Measurements from ENCODE around the gene EPHB2.

The EPHB2 gene

DNA sequence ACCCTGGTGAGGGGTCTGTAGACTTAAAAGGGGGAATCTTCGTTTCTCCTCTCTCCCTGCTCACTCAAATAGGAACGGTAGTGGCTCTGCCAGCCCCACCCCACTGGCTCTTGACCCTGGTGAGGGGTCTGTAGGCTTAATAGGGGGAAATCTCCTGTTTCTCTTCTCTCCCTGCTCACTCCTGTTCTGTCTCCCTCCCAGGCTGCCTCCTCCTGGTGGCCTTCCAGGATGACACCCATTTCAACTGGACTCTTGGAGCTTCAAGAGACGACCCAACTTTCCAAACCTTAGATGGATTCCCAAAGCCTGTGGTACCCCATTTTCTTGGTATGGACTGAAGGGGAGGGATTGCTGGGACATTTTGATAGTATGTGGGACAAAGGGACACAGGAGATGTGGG is 1.4 kb upstream of the EPHB2 start:
- no peaks in the 10 kb centered on the region for H3K36me3 ChIP-seq (ENCODE audit: control insufficient read depth, insufficient read depth, low read length)
- no peak overlapping the region for H3K27ac ChIP-seq (ENCODE audit: low read depth, low read length)
- peaks cover 9% of the 10 kb centered on the region; the same call in 1 of the 2 replicates for H3K4me1 ChIP-seq (ENCODE audit: control insufficient read depth, insufficient read depth, low read length)
- H3K27me3 ChIP-seq (ENCODE audit: control insufficient read depth, insufficient read depth, low read length): peaks cover 37% of the 10 kb centered on the region
- H3K9me3 ChIP-seq (ENCODE audit: control insufficient read depth, insufficient read depth, low read depth, low read length): no peaks in the 10 kb centered on the region
- no peak overlapping the region for H3K4me3 ChIP-seq (ENCODE audit: low read depth, low read length)
- H3K9ac ChIP-seq (ENCODE audit: low read length): no peak overlapping the region

DNA sequence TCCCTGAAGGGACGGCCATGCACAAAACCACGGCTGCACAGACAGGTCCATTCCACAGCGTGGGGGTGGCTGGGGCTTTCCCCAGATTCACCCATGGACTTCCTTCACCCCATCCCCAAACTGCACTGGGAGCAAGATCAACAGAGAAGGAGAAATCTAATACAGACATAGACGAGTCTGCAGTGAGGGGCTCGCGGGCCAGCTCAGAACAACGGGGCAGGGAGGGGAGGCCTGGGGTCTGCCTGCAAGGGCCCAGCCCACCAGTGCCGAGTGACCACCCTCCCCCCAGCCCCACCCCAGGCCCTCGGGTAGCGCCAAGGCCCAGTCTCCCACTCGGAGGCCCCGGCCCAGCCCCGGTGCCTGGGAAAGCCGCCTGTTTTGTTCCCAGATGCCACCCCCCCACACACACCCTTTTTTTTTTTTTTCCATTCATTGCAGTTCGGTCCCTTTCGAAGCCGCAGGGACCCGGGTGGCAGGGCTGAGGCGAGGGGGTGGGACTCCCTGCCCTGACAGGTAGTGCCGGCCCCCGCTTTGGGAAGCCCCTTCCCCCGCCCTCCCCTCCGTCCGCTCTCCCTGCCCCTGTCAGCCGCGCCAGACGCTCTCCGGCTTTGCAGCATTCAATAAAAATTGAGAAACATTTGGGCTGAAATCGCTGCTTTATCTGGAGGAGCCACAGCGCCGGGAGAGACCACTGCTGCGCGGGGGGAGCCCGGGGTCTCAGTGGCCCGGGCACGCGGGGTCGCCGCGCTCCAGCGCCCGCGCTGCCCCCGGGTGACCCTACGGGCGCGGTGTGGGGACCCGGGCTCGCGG is 543 bp upstream of the EPHB2 start:
- Histone ChIP-seq H3K9ac (ENCODE audit: low read length) (no peak overlapping the region), H3K27ac (ENCODE audit: low read depth, low read length) (no peak overlapping the region), H3K4me3 (ENCODE audit: low read depth, low read length) (peak overlapping the region; percentile 49), H3K4me1 (ENCODE audit: control insufficient read depth, insufficient read depth, low read length) (peaks cover 9% of the 10 kb centered on the region; the same call in 1 of the 2 replicates), H3K27me3 (ENCODE audit: control insufficient read depth, insufficient read depth, low read length) (peaks cover 43% of the 10 kb centered on the region), H3K36me3 (ENCODE audit: control insufficient read depth, insufficient read depth, low read length) (no peaks in the 10 kb centered on the region), H3K9me3 (ENCODE audit: control insufficient read depth, insufficient read depth, low read depth, low read length) (no peaks in the 10 kb centered on the region)

DNA sequence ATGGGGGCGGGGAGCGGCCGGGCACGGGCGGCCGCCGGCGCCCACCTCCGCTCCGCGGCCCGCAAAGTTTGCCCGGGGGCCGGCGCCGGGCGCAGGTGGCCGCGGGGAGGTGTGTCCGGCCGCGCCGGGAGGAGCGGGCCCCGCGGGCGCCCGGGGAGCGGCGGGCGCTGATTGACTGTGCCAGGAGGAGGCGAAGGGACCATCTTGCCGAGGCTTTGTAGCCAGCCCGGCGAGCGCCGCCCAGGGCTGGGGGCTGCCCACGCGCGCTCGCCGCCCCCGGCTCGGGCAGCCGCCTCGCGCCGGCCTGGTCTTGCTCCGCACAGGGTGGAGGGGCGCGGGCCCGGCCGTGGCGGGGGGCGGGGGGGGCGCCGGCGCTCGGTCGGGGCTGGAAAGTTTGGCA is 432 bp downstream of the EPHB2 start:
- Histone ChIP-seq H3K4me1 (ENCODE audit: control insufficient read depth, insufficient read depth, low read length) (peaks cover 9% of the 10 kb centered on the region; the same call in 1 of the 2 replicates), H3K9ac (ENCODE audit: low read length) (no peak overlapping the region), H3K27me3 (ENCODE audit: control insufficient read depth, insufficient read depth, low read length) (peaks cover 43% of the 10 kb centered on the region), H3K27ac (ENCODE audit: low read depth, low read length) (no peak overlapping the region), H3K9me3 (ENCODE audit: control insufficient read depth, insufficient read depth, low read depth, low read length) (no peaks in the 10 kb centered on the region), H3K36me3 (ENCODE audit: control insufficient read depth, insufficient read depth, low read length) (no peaks in the 10 kb centered on the region), H3K4me3 (ENCODE audit: low read depth, low read length) (peak overlapping the region; percentile 59; the same call in 1 of the 2 replicates)

DNA sequence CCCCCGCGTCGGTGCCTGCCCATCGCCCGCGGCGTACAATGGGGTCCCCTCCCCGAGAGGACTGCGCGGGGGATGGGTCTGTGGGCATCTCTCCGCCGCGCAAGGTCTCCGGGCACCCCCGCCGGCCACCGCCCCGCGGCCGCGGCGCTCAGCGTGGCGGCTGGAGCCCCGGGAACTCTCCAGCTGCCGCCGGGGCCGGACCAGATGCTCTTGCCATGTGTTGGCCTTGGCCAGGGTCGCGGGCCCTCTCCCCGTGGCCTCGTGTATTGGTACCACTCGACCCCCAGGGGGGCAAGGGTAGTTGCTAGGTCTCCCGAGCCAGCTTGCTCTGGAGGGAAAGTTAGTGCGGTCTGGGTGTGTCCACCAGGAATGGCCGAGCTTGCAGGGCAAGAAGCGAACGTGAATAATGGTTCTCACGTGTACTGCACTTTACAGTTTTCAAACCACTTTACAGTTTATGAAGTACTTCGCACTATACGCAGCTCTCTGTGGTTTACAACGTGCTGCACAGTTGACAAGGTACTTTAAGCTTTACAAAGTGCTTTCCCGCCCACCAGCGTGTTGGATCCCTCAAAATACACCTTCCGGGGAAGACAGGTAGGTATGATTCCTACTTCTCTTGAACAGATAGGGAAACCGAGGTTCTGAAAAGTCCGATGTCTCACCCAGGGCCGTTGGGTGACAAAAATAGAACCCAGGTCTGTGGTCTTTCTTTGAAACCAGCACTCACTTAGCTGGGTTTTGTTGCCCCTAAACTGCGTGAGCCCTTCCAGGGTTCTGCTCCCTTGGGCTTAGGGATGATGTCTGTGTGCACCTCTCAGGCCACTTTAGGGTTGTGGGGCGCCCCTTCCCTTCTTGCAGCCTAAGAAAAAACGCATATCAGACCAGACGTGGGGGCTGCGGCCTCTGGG is 1.2 kb downstream of the EPHB2 start:
- Histone ChIP-seq H3K9ac (ENCODE audit: low read length) (no peak overlapping the region), H3K27ac (ENCODE audit: low read depth, low read length) (no peak overlapping the region), H3K9me3 (ENCODE audit: control insufficient read depth, insufficient read depth, low read depth, low read length) (no peaks in the 10 kb centered on the region), H3K36me3 (ENCODE audit: control insufficient read depth, insufficient read depth, low read length) (no peaks in the 10 kb centered on the region), H3K4me1 (ENCODE audit: control insufficient read depth, insufficient read depth, low read length) (peaks cover 14% of the 10 kb centered on the region; the same call in 1 of the 2 replicates), H3K4me3 (ENCODE audit: low read depth, low read length) (peak overlapping the region; percentile 59), H3K27me3 (ENCODE audit: control insufficient read depth, insufficient read depth, low read length) (peaks cover 43% of the 10 kb centered on the region)

DNA sequence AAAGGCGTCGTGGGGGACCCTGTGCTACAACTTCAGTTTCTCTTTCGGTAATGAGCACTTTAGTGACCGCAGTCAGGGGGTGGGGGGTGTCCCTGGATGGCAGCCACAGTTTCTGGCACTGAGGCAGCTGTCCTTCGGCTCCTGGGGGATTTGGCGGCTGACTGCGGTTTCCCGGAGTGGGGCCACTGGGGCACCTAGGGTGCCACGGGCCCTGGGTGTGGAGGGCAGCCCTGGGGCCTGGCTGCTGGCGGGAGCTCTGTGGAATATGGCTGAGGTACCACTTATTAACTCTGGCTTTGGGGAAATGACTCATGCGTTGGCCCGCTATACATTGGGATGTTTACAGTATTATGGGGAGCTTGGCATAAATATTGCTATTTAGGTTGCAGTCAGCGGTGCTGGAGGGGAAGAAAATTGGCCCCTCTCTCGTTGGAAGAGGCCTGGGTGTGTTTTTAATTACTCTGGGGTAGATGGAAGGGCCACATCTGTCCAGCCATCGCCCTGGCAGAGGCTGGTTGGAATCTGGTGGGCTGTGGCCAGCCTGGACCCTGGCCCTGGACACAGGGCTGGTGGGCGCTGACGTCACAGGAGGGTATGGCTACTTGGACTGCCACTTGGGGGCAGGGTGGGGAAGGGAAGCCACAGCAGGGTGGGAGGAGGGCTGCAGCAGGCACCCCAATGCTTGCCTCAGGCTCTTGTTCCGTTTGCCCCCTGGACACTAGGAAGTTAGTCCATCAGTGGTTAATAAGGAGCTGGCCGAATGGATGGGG is 2.0 kb downstream of the EPHB2 start:
- no peak overlapping the region for H3K27ac ChIP-seq (ENCODE audit: low read depth, low read length)
- no peak overlapping the region for H3K4me3 ChIP-seq (ENCODE audit: low read depth, low read length)
- no peak overlapping the region for H3K9ac ChIP-seq (ENCODE audit: low read length)
- H3K27me3 ChIP-seq (ENCODE audit: control insufficient read depth, insufficient read depth, low read length): peaks cover 43% of the 10 kb centered on the region
- H3K4me1 ChIP-seq (ENCODE audit: control insufficient read depth, insufficient read depth, low read length): peaks cover 22% of the 10 kb centered on the region; the same call in 1 of the 2 replicates
- H3K9me3 ChIP-seq (ENCODE audit: control insufficient read depth, insufficient read depth, low read depth, low read length): no peaks in the 10 kb centered on the region
- no peaks in the 10 kb centered on the region for H3K36me3 ChIP-seq (ENCODE audit: control insufficient read depth, insufficient read depth, low read length)

DNA sequence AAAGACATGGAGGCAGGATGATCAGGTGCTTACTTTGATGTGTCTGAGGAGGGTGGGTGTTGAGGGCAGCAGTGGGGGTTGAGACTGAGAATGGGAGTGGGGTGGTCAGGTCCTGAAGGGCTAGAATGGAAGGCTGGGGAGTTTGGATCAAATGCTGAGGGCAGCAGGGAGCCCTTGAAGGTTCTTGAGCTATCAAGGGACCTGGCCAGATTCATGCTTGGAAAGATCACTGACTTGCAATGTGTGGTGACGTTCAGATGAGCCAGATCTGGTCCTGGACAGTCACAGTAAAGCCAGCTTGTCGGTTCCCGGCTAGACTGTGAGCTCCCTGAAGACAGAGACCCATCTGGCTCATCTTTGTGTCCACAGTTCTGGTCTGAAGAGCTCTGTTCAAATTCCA is 3.8 kb downstream of the EPHB2 start:
- Histone ChIP-seq H3K27ac (ENCODE audit: low read depth, low read length) (no peak overlapping the region), H3K27me3 (ENCODE audit: control insufficient read depth, insufficient read depth, low read length) (peaks cover 42% of the 10 kb centered on the region), H3K4me3 (ENCODE audit: low read depth, low read length) (no peak overlapping the region), H3K9me3 (ENCODE audit: control insufficient read depth, insufficient read depth, low read depth, low read length) (no peaks in the 10 kb centered on the region), H3K4me1 (ENCODE audit: control insufficient read depth, insufficient read depth, low read length) (peaks cover 21% of the 10 kb centered on the region; the same call in 1 of the 2 replicates), H3K9ac (ENCODE audit: low read length) (no peak overlapping the region), H3K36me3 (ENCODE audit: control insufficient read depth, insufficient read depth, low read length) (no peaks in the 10 kb centered on the region)

DNA sequence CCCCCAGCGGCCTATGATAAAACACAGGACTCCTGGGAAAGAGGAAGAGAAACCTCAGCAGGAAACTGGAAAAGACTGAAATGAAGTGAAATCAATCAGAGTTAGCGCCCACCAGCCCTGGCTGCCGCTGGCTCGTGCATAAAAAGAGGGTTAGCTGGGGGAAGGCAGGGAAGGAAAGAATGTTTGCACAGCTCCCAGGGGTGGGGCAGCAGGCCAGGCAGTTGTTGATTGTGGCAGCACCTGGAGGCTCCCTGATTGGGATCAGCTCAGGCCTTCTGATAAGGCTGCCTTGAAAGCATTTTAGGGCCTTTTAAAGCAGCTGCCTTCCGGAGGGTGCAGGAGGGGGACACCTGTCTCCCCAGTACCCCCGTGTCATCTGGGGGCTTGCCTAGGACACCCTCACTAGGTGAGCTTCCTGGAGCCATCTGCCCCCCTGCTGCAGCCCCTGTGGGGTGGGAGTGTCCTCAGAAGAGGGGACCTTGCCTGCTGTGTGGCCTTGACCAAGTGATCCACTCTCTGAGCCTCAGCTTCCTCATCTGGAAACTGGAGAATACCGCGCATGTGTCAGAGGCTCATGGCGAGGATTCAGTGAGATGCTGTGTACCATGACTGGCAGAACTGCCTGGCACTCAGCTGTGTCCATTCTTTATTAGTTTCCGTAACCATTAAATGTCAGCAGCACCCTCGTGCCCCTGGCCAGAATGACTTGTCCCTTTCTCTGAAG is 6.6 kb downstream of the EPHB2 start:
- Histone ChIP-seq H3K27ac (ENCODE audit: low read depth, low read length) (no peak overlapping the region), H3K4me3 (ENCODE audit: low read depth, low read length) (no peak overlapping the region), H3K36me3 (ENCODE audit: control insufficient read depth, insufficient read depth, low read length) (no peaks in the 10 kb centered on the region), H3K4me1 (ENCODE audit: control insufficient read depth, insufficient read depth, low read length) (peaks cover 13% of the 10 kb centered on the region; the same call in 1 of the 2 replicates), H3K9me3 (ENCODE audit: control insufficient read depth, insufficient read depth, low read depth, low read length) (no peaks in the 10 kb centered on the region), H3K27me3 (ENCODE audit: control insufficient read depth, insufficient read depth, low read length) (peaks cover 27% of the 10 kb centered on the region), H3K9ac (ENCODE audit: low read length) (no peak overlapping the region)

DNA sequence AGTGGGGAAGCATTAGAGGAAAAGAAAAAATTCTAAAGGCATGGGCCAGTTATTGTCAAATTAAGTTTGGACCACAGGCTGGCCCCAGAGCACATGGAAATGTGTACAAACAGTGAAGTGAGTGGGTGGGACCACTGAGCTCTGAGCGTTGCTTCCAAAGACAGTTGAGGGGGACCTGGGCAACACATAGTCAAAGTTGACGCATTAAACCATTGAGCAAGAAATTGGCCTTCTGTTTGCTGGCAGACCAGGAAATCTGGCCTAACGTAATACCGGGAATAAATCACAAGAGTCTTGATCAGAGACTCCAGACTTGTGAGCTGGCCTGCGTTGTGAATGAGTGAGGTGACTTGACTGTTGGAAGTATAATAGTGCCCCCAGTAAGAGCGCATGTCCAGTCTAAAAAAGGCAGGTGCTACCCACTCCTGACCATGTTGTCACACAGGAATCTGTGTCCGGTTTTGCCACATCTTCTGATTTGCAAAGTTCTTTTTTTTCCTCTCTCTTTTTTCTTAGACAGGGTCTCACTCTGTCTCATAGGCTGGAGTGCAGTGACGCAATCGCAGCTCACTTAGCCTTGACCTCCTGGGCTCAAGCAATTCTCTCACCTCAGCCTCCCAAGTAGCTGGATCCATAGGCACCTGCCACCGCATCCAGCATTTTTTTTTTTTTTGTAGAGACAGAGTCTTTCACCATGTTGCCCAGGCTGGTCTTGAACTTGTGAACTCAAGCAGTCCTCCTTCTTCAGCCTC is 10.7 kb downstream of the EPHB2 start:
- H3K27me3 ChIP-seq (ENCODE audit: control insufficient read depth, insufficient read depth, low read length): no peaks in the 10 kb centered on the region
- H3K4me1 ChIP-seq (ENCODE audit: control insufficient read depth, insufficient read depth, low read length): peaks cover 15% of the 10 kb centered on the region; the same call in 1 of the 2 replicates
- H3K9me3 ChIP-seq (ENCODE audit: control insufficient read depth, insufficient read depth, low read depth, low read length): no peaks in the 10 kb centered on the region
- H3K9ac ChIP-seq (ENCODE audit: low read length): no peak overlapping the region
- no peak overlapping the region for H3K27ac ChIP-seq (ENCODE audit: low read depth, low read length)
- no peaks in the 10 kb centered on the region for H3K36me3 ChIP-seq (ENCODE audit: control insufficient read depth, insufficient read depth, low read length)
- H3K4me3 ChIP-seq (ENCODE audit: low read depth, low read length): no peak overlapping the region

DNA sequence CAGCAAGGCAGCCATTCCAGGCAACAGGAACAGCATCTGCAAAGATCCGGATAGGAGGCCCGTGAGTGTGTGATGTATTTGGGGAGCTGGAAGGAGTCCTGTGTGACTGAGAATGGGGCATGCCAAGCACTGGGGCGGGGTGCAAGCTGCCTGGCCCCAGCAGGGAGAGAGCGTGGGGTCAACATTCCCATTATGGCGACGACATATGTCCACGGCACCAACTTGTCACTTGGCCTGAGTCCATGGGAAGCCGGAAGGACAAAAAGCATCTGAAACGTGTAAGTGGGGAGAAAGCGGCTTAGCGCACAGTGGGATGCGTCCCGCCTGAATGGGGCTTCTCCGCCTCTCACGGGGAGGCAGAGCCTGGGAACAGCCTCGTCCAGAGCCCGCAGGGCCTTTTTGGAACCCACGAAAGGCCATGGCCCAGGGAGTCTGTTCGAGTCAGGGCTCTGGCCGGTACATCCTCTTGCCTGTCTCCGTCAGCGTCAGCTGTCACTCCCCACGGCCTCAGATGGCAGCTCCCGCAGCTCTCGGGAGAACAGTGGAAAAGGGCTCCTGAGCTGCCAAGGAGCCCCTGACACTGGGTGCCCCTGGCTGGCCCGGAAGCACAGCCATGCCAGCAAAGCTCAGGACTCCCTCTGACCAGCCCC is 12.4 kb downstream of the EPHB2 start:
- H3K9me3 ChIP-seq (ENCODE audit: control insufficient read depth, insufficient read depth, low read depth, low read length): no peaks in the 10 kb centered on the region
- H3K4me3 ChIP-seq (ENCODE audit: low read depth, low read length): no peak overlapping the region
- no peak overlapping the region for H3K27ac ChIP-seq (ENCODE audit: low read depth, low read length)
- peaks cover 3% of the 10 kb centered on the region; the same call in 1 of the 2 replicates for H3K4me1 ChIP-seq (ENCODE audit: control insufficient read depth, insufficient read depth, low read length)
- no peaks in the 10 kb centered on the region for H3K27me3 ChIP-seq (ENCODE audit: control insufficient read depth, insufficient read depth, low read length)
- no peak overlapping the region for H3K9ac ChIP-seq (ENCODE audit: low read length)
- H3K36me3 ChIP-seq (ENCODE audit: control insufficient read depth, insufficient read depth, low read length): no peaks in the 10 kb centered on the region
